GM12864 (cell line): ENCODE data around the gene PDZD2.

Experiments used
- DNase-seq: peaks from one replicate; pipeline ENCODE4 v3.0.0-alpha.2; 2011; ENCODE audit warnings: low read depth
- H3K4me3 ChIP-seq: 2 replicates; pipeline ENCODE4 v1.5.1; 2011; ENCODE audit warnings: mild to moderate bottlenecking, low read depth, low read length, control low read depth
- CTCF ChIP-seq: IDR thresholded peaks from 2 replicates; pipeline ENCODE4 v1.5.1; 2011; ENCODE audit warnings: low read depth, mild to moderate bottlenecking, moderate library complexity, low read length, control low read depth, inconsistent platforms; ENCODE audit errors: missing control alignments

PDZD2 gene

GRCh38 chr5:32157078-32157477 lies 518.1 kb downstream of the PDZD2 start:
- no peak for DNase-seq
- no peak for TF ChIP-seq CTCF
- no peak overlapping the region for H3K4me3 ChIP-seq

- DNase-seq, result no peak
- no peak overlapping the region for H3K4me3 ChIP-seq
- TF ChIP-seq CTCF, result no peak
Observed at GRCh38 chr5:32158679-32158975, 519.7 kb downstream of the PDZD2 start.

- TF ChIP-seq CTCF, result no peak
- no peak for DNase-seq
- no peak overlapping the region for H3K4me3 ChIP-seq
Observed at GRCh38 chr5:32159328-32160072, 520.6 kb downstream of the PDZD2 start.

- no peak for TF ChIP-seq CTCF
- H3K4me3 ChIP-seq, result no peak overlapping the region
- DNase-seq, result no peak
Observed at GRCh38 chr5:32160228-32160627, 521.3 kb downstream of the PDZD2 start.
